NCI-H2107 treated with DMSO at 0.1 percent for 48 hours (cell line): ENCODE results near the gene C9orf43.
A peak's percentile ranks its signal among the peaks of the same experiment; 100 is the strongest.
"Not testable (repeated sequence)": the region's sequence is repeated elsewhere in the genome, so short reads cannot be mapped to it uniquely, and the experiment has no call there.

Source experiments
- DNase-seq: peaks from one replicate; lab custom pipeline; 2025; ENCODE audit not compliant: unreplicated experiment; lab: John Stamatoyannopoulos, UW

C9orf43 gene

DNA sequence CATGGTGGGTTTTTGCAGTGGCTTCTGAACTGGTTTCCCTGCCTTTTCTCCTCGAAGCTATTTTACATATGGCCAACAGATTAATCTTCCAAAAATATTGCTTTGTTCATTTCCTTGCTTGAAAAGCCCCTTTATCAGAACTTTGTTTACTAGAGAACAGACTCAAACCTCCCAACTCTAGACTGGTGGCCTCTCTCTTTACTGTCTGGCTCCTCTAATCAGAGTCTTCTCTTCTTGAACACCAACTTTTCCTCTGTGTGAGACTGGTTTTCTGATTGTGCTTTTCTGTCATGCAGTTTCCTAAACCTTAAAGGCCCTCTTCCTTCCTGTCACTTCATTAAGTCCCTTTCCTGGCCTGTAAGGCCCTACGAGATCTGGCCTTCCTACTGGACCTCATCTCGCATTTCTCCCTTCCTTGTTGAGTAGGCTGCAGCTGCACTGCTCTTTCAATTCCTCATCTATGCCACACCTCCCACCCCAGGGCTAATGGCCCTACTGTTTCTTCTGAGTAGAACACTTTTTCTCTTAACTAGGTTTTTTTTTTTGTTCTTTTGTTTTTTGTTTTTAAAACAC, 5.7 kb downstream of the C9orf43 start:
- no peak for DNase-seq

GRCh38 chr9:113417370-113417769, 6.8 kb downstream of the C9orf43 start:
- no peak for DNase-seq

GRCh38 chr9:113421726-113422125, 11.2 kb downstream of the C9orf43 start:
- DNase-seq: no peak

DNA sequence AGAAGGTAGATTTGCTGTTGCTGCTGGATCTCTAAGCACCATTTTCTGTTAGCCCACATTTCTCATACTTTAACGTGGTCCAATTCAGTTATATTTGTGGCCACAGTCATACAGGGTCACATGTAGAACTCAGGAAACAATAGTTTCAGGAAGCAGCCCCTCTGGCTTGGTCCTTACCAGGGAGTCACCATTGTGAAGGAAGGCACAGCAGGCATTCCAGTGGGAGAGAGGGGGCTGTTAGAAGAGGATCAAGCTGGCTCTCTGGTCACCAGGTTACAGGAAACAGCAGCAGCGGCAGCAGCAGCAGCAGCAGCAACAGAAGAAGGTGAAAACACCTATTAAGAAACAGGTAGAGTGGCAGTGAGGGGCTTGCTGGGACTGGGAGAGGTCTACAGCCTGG, 14.5 kb downstream of the C9orf43 start:
- DNase-seq: no peak

- DNase-seq: no peak
Observed at GRCh38 chr9:113426701-113427100, 16.2 kb downstream of the C9orf43 start.

- no peak for DNase-seq
Observed at GRCh38 chr9:113427629-113428028, 17.1 kb downstream of the C9orf43 start.

DNA sequence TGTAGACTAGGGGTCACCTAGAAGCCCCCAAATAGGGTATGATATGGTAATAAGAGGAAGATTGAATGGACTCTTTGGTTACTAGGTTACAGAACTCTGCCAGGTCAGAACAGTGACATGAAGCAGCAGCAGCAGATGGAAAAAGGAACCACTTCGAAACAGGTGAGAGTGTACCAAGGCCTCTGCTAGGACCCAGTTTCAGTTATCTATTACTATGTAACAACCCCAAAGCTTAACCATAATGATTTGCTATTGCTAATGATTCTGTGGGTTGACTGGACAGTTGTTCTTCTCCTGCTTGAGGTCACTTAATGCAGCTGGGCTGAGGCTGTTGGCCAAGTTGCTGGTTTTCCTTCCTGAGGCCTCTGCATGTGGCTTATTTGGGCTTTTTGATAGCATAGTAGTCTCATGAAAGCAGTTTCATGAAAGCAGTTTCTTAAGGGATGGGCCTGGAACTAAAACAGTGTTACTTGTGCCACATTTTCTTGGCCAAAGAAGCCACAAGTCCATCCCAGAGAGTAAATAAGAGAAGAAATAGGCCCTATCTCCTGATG, 17.6 kb downstream of the C9orf43 start:
- no peak for DNase-seq

DNA sequence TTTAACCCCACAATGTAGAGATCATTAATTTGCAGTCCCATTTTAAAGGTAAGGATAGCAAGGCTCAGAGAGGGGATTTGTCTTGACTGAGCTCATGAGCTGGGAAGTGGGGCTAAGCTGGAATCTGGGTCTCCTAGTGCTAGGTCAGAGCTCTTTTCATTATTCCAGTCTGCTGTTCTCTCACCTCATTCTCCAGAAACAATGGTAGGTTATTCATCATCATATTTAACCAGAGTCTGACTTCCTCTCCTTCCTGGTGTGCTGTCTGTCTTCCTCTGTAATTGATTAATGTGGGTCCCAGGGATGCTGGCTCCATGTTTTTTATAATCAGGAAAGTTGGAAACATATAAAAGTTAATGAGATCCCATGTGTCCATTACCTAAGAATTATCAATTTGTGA, 20.6 kb downstream of the C9orf43 start:
- no peak for DNase-seq

DNA sequence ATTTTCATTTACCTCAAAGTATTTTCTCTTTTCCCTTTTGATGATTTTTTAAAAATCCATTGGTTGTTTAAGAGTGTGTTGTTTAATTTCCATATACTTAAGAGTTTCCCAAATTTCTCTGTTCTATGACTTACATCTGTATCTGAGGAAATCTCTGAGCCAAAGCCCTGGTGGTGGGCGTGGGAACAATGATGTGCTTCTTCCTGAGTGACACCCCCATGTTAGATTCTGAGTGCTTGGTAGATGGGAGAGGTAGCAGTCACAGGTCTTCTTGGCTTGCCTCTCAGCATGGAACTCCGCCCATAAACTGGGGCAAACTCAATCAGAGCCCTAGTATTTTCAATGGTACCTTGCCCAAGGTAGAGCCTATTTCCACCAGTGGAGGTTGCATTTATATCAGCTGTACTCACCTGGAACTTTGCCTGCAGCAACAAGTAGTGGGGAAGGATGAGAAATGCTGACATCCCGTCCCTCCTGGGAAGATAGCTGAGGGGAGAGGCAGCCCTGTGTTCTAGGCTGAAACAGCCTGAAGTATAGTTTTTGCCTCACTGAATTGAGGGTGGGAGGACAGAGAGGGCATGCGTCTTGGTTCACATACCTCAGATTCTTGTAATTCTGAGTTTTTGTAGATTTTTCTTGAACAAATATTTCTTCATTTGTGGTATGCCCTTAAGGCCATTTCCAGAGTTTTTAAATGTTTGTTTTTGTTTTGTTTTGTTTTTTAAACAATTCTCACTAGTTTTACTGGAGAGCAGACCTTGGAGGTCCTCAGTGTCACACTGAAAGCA, 26.4 kb downstream of the C9orf43 start:
- DNase-seq: no peak

DNA sequence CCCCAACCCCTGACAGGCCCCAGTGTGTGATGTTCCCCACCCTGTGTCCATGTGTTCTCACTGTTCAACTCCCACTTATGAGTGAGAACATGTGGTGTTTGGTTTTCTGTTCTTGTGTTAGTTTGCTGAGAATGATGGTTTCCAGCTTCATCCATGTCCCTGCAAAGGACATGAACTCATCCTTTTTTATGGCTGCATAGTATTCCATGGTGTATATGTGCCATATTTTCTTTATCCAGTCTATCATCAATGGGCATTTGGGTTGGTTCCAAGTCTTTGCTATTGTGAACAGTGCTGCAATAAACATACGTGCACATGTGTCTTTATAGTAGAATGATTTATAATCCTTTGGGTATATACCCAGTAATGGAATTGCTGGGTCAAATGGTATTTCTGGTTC, 27.2 kb downstream of the C9orf43 start:
- not testable (repeated sequence) for DNase-seq

DNA sequence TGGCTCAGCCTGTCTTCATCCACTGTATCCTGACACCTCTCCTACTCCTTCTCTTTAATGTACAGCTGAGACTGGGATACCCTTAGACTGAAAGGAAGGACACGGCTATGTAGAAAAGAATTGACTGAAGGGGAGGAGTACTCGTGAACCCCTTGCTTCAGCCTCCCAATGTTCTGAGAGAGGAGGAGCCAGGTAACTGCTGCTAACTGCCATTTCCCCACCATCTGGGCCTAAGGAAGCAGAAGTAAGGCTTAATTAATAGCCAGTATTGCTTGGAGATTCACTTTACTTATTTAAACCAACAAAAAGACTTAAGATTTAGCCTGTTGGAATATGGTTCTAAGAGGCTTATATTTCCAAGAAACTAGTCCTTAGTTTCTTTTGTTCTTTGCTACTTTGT, 34.2 kb downstream of the C9orf43 start:
- DNase-seq: no peak

DNA sequence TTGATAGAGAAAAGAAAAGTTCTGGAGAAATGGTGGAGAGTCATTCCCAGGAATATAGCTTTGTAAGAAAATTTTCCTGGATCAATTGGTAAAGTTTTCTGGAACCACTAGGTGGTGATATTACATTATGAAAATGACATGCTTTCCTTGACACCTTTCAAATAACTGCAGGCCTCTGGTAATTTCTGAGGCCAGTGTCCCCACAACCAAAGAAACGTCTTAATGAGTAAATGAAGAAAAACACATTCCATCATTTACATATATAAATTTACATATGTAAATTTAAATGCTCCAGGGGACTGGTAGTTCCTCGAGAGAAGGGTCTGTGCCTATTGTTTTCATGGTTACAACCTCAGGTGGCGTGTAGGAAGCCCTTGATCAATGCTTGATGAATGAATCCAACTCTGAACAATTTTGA, 35.8 kb downstream of the C9orf43 start:
- no peak for DNase-seq

DNA sequence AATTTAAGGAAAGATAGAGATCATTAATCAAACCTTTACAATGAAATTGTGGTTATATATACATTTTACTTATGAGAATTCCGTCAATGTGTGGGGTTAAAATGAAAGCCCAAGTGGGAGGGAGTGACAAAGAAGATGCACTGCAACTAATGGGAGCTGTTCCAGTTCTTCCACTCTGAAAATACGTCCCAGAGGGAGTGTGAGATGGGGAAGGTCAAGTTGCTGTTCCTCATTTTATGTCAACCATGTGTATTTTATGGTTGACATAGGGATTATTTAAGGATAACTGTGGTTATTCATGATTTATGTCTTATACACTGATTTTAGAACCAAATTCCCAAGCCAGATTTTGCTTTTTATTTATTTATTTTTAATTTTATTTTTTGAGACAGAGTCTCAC, 38.8 kb downstream of the C9orf43 start:
- no peak for DNase-seq

GRCh38 chr9:113452113-113452605, 41.6 kb downstream of the C9orf43 start:
- DNase-seq: no peak

DNA sequence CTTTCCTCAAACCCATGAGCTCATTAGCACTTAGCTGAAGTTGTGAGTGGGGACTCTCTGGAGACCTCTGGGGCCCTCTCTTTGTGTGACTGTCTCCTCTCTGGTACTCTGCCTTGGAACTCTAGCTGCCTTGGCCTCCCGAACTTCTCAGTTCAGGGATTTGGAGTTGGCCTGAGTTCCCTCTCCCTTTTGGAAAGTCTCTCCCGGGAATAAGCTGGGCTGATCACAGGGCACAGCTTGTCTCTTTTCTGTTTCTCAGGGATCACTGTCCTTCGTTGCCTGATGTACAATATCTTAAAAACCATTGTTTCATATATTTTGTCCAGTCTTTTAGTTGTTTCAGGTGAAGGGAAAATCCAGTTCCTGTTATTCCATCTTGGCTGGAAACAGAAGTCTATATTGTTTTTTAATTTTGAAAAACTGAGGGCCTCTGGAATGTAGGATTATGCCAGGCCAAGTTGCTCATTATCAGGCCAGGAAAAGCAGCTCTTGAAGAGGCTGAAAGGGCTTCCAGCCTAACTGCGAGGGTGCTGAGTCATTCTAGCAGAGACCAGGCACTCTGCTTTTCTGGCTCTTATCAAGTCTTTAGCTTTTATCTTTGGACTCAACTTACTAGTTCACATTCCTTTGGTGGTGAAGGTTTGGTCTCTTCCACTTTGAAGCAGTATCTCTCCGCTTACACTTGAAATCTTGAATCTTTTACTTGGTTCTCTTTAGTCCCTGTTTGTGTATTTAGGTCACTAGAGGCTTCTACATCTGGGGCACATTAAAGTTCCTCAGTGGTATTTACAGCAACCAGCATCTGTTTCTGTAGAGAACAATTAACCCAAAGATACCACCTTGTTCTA, 44.6 kb downstream of the C9orf43 start:
- DNase-seq: no peak

- DNase-seq: no peak
Observed at GRCh38 chr9:113456235-113456634, 45.7 kb downstream of the C9orf43 start.

DNA sequence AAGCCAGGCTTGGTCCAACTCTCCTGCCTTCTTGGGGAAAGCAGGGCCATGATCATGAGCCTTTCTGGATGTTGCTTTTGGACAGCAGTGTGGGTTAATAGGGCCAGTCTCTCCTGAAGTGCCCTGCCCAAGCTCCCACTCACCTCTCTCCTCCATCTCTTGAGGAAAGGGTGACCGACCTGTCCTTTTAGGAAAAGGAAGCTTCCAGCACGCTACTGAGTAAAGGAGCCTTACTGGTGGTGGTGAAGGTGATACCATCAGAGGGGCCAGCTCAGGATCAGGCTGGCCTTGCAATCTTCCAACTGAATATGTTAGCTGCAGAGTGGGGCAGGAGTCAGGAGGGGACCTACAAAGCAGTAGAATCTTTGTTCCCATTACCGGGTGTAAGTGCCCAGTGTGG, 50.7 kb downstream of the C9orf43 start:
- DNase-seq: no peak

DNA sequence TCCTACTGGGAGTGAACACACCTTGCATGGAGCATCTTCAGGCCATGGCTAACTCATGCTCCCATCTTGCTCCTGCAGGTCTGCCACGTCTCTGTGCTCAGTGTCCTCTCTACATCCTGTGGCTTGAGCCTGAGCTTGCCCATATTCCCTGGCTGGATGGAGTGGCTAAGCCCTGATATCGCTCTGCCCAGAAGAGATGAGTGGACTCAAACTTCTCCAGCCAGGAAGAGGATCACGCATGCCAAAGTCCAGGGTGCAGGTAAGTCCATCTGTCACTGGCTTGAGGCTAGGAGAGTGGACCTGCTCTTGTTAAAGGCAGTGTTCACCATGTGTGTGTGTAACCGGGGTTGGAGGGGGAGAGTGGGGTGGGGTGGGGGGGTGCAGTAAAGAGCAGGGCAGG, 51.4 kb downstream of the C9orf43 start:
- no peak for DNase-seq

- no peak for DNase-seq
Observed at GRCh38 chr9:113462781-113463286, 52.3 kb downstream of the C9orf43 start.

DNA sequence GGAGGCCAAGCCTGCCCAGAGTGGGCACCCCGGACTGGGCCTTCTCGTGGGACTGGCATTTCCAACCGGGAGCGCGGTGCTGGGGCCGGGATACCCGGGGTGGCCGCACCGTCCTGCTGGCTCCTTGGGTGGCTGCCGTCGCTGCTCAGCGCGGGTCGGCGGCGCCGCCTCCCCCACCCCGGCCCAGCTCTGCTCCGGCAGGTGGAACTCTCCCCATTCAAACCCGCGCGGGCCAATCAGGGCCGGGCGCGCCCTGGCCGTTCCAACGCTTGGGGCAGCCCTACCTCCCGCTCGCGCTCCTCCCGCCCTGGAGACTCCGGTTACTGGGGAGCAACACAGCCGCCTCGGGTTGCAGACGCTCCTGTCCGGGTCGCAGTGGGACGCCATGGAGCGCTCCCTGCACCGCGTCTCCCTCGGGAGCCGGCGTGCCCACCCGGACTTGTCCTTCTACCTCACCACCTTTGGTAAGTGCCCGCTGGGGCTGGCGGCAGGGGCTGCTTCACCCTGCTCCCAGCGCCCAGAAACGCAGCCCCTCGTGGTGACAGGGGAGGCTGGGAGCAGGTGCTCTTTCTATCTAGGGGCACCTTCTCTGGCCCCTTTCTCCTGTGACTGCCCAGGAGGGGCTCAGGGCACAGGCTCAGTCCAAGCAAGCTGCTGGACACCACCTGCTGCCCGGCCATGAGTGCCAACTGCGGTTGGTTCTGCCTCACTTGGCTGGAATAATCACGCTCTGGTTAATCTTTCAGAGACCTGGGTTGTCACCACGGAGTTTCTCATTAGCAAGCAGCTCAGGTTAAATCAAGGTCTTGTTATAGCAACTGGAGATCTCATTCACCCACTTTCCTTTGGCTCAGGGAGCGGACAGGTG, 53.1 kb downstream of the C9orf43 start, which contains the start of gene RGS3:
TSS of gene RGS3 (plus strand) at position 310 of the 868 bp plus-strand sequence. CDS start at position 386, 76 bp downstream.
- DNase-seq: peak; percentile 65
